ENCODE data around the gene SPAG17. TPM values are rescaled to one million over a fixed set of nuclear protein-coding genes. Genes with fewer than 3 reads are reported as not detected.

SPAG17 gene
- total and polyA plus RNA-seq, 2 of the 13 experiments (the other 11 are each of a cell fraction or from before 2014, with no cell fraction given) = not detected

- TF ChIP-seq ZNF512B (CRISPR knock-in tag; IDR thresholded peaks at IDR 0.05; ENCODE audit: borderline replicate concordance) (no peak), SP140L (CRISPR knock-in tag; IDR thresholded peaks at IDR 0.05; ENCODE audit: borderline replicate concordance) (no peak), ZNF264 (CRISPR knock-in tag; IDR thresholded peaks at IDR 0.05) (no peak), ZSCAN21 (CRISPR knock-in tag; IDR thresholded peaks at IDR 0.05; ENCODE audit: borderline replicate concordance) (no peak), SAP130 (CRISPR knock-in tag; IDR thresholded peaks at IDR 0.05; ENCODE audit: low read depth) (no peak)
Measured at GRCh38 chr1:117911051-117911450, 274.0 kb downstream of the SPAG17 start (continued).

GRCh38 chr1:117905019-117905418 lies 280.0 kb downstream of the SPAG17 start:
- Histone ChIP-seq H3K79me2 (ENCODE audit: insufficient read depth, low read length) (no peaks in the 10 kb centered on the region), H3K4me3 (replicated peaks in 1 of 3; ENCODE audit: insufficient read depth in 1 of 3, low read depth in 2 of 3, low read length in 3 of 3) (no peak overlapping the region), H3K4me2 (ENCODE audit: low read depth, low read length) (no peak overlapping the region), H3K36me3 (replicated peaks in 1 of 2; ENCODE audit: control insufficient read depth in 1 of 2, insufficient read depth in 2 of 2, low read length in 2 of 2) (peaks cover 2 to 28% of the 10 kb centered on the region in 2 experiments), H3K27me3 (ENCODE audit: control insufficient read depth in 1 of 2, insufficient read depth in 2 of 2, low read length in 2 of 2) (no peaks in the 10 kb centered on the region; a peak in 1 of 5 replicates), H3K9ac (ENCODE audit: insufficient read depth, low read depth, low read length) (no peak overlapping the region), H3K9me3 (ENCODE audit: low read length) (no peaks in the 10 kb centered on the region), H4K20me1 (ENCODE audit: insufficient read depth, low read length) (no peaks in the 10 kb centered on the region), H2AFZ (ENCODE audit: low read length) (no peak overlapping the region), H3K27ac (ENCODE audit: extremely low read length, insufficient read depth, low read length) (no peak overlapping the region), H3K4me1 (ENCODE audit: insufficient read depth, low read length) (no peaks in the 10 kb centered on the region)
- in situ Hi-C loops (cut with HindIII; ENCODE audit: extremely low pct_ligation_motif_present, low pct_unique_long_range_greater_than_20kb) (no loop called here), intact Hi-C loops (cut with micrococcal nuclease; ENCODE audit: unreplicated experiment) (no loop called here)
- ChIA-PET CTCF (ENCODE audit: low intra/inter-chr PET ratio, low total read pairs) (no interaction called here), POLR2A (no interaction called here)
- 95% methylated on average over 2 of the region's 2 CpGs for WGBS (ENCODE audit: low lambda C conversion rate)
- DNase-seq (ENCODE audit: low spot score) (no peak), ATAC-seq (no peak), FAIRE-seq (no peak)
- TF ChIP-seq ATF7 (IDR thresholded peaks at IDR 0.05) (peak; percentile 89), ATF7 (CRISPR knock-in tag; IDR thresholded peaks at IDR 0.05) (no peak), KLF16 (CRISPR knock-in tag; IDR thresholded peaks at IDR 0.05) (no peak)
- no TSS peak for BruUV-seq (replicated peaks)
